SK-N-MC (cell line): ENCODE data around the gene HMCES.

Experiments
- EZH2 ChIP-seq: fragments of 200-600 bp; sonication (generic); IDR thresholded peaks from one replicate; pipeline ENCODE4 v1.6.1; 2017; ENCODE audit warnings: antibody characterized with exemption
- POLR2AphosphoS5 ChIP-seq: IDR thresholded peaks from 2 replicates; pipeline ENCODE4 v1.6.1; 2012; ENCODE audit warnings: mild to moderate bottlenecking, low read depth, low read length, borderline replicate concordance

DNA sequence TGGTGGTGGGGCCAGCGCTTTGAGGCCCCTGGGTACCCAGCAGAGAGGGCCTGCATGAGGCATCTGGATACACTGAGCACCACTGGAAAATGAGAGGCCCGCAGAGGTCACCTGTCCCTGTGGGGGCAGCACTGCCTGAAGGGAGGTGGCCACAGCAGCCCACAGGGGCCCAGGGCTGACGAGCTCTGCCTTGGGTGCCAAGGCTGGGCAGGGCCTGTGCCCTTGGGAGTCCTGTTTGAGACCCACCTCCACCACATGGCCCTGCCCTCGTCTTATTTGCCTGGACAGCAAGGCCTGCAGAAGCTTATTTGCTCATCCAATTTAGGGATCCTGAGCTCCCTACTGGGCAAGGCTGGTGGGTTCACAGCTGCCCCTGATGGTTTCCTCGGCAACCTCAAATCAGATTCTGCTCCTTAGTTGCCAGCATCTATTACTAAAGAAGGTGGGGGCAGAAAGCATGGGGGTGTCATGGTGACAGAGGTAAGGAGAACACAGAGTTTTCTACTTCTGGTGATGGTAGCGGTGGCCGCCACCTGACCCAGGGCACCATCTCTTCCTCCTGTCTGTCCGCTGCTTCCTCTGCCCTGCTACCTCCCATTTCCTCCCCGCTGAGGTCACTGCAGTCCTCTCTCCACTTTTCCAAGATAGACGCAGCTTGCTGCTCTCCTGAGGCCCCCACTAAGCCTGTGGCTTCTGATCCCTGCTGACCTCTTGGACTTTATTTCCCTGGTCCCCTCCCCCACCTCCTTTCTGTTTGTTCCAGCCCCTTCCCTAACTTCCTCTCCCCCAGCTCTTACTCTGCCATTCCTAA lies 62.9 kb downstream of the HMCES start:
- no peak for TF ChIP-seq EZH2
- no peak for TF ChIP-seq POLR2AphosphoS5
